NCI-H2171 (cell line): ENCODE measurements around the gene KLK1.
"Not testable (repeated sequence)": the region's sequence is repeated elsewhere in the genome, so short reads cannot be mapped to it uniquely, and the experiment has no call there.

Experiments
- DNase-seq: peaks from one replicate; lab custom pipeline; 2025; lab: John Stamatoyannopoulos, UW

KLK1 gene

GRCh38 chr19:50814883-50815282 is 8.7 kb downstream of the KLK1 start:
- no peak for DNase-seq

- no peak for DNase-seq
Observed at GRCh38 chr19:50812474-50812873, 11.1 kb downstream of the KLK1 start.

DNA sequence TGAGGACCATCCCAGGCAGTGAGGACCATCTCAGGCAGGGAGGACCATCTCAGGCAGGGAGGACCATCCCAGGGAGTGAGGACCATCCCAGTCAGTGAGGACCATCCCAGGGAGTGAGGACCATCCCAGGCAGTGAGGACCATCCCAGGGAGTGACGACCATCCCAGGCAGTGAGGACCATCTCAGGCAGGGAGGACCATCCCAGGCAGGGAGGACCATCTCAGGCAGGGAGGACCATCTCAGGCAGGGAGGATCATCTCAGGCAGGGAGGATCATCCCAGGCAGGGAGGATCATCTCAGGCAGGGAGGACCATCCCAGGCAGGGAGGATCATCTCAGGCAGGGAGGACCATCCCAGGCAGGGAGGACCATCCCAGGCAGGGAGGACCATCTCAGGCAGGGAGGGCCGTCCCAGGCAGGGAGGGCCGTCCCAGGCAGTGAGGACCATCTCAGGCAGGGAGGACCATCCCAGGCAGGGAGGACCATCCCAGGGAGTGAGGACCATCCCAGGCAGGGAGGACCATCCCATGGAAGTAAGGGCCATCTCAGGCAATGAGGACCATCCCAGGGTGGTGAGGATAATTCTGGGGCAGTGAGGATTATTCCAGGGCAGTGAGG is 11.9 kb downstream of the KLK1 start:
- not testable (repeated sequence) for DNase-seq

- DNase-seq, result no peak
Observed at GRCh38 chr19:50808856-50809255, 14.7 kb downstream of the KLK1 start.

DNA sequence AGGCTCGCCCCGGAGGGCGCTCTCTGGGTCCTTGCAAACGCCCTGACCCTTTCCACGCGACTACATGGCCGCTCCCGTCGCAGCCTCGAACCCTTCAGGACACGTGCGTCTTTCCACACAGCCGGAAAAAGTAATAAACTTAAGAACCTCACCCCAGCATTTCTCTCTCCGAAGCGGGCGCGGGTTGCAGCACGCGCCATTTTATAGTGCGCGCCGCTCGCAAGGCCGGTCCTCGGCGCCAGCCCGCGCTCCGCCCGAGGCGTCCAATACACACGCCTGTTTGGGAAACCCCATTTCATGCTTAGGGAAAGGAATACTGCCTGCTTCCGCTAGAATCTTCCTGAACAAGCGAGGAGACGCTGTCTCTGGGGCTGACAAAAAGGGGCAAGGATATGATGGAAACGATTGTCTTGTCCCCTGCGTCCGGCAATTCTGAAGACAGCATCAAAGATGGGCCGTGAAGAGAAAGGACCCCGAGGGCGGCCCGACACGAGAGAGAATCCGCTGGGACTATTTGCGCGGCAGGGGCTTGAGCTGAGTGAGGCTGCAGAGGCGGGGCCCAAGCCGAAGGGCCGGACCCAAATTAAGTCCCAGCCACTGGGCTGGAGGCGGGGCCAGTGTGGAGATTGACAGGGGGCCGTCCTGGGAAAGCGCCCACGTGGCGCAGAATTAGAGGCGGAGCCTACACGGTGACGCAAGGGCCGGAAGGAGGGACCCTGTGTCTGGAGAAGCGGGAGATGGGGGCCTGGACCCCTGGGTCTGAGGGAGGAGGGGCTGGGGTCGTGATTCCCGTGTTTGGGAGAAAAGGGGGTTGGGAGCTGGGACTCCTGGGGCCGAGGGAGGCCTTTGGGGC is 18.9 kb downstream of the KLK1 start:
- peak; percentile 98 for DNase-seq

DNA sequence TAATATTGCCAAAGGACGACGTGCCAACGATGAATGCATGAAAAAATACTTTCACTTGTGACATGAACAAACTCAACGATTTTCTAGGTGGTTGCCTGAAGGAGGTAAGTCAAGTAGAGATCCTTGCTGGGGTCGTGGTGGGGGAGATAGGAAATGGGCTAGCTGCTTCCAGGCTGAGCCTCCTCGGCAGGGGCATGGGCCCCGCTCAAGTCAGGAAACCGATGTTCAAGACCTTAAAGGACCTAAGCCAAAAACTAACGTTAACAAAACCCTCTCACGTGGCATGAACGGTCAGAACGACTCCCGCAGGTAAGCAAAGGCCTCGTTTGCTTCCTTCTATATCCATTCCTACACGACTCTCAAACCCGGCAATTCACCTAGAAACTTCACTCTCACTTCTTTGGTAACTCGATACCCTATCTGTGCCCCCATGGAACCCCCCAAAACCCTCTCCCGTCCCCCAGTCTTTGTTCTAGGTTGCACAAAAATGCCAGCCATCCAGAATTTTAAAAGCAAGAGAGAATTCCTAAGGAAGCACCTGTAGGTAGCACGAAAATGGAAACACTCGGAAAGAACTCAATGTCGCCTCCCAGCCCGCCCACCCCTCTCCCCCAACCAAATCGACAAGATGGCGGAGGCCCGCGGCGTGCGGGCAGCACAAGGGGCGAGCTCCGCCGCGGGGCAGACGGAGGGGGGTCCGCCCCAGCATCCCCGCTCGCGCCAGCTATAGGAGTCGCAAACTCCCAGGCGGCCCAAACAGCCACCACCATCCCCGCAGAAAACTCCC is 19.8 kb downstream of the KLK1 start:
- DNase-seq, result peak; percentile 54

- no peak for DNase-seq
Observed at GRCh38 chr19:50801107-50801506, 22.5 kb downstream of the KLK1 start.

- DNase-seq, result no peak
Observed at GRCh38 chr19:50799547-50799851, 24.1 kb downstream of the KLK1 start.

DNA sequence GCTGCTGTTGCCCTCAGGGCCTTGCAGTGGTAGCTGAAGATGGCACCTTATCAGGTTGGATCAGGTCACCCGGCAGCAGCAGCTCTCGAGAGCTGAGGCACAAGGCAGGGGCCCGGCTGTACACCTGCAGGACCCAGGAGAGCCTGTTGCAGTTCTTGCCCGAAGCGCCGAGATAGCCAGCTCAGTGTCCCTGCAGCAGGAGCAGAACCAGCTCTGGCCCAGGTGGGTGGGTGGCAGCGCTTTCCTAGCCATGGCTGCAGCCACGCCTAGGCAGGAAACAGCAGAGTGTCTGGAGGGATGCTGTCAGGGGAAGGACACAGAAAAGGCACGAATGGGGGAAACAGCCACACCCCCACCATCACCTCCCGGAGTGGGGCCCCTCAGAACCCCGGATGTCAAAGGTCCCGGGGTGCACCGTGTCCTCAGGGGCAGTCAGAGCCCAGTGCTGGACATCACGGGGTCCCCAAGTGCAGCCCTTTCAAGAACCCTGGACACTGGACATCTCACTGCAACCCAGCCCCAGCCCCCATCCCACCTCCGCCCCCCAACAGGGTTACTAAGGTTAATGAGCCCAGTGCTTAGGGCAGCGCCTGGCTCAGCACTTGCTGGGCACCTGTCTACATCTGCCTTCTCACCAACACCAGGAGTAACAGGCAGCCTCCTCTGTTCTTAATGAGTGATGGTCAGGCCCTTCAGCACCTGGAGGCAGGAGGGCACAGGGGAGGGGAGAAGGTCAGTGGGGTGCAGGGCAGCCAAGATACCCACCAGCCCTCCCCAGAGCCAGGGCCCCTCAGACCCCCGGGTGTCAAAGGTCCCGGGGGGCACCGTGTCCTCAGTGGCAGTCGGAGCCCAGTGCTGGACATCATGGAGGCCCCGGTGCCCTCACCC is 24.7 kb downstream of the KLK1 start:
- no peak for DNase-seq

DNA sequence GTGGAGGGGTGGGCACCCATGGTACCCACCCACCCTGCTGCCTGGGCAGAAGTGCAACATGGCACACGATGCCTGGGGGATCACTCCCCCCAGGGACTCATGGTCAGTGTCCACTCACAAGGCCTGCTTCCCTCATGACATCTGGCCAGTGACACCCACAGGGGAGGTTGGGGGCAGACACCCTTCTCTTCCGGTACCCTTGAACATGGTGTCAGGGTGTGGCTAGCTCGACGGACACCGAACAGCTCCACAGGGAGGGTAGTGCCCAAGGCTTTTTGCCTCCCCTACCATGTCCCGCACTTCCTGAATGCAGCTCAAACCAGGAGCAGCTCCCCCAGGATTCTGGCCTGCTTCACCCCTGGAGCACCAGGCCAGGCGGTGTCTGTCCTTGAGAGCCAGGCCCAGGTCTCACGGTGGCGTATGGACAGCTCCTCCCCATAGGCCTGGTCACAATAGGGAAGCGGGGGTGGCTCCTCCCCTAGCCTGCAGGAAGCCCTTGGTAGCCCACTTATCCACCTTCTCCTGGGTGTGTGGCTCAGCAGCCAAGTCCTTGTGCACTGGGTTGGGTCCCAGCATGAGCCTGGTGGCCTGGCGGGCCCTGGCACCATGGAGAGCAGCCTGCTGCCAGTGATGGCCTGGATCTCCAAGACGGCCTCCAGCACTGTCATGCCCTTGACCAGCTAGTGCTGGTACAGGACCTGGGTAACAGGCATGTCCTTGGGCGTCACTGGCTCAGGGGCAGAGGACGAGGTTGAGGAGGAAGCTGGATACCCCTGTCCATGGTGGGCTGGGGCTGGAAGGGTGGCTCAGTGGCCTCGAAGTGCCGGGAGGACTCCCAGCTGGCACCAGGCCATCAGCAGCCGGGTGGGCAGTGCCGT is 25.6 kb downstream of the KLK1 start:
- DNase-seq, result no peak

DNA sequence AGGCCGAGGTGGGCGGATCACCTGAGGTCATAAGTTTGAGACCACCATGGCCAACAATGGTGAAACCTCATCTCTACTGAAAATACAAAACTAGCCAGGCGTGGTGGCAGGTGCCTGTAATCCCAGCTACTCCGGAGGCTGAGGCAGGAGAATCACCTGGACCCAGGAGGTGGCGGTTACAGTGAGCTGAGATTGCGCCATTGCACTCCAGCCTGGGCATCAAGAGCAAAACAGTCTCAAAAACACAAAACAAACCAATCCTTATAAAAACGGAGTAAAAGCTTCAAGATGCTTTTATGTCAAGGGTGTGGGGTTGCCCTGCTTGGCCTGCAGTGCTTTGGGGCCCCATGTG is 26.2 kb downstream of the KLK1 start:
- no peak for DNase-seq

- DNase-seq, result no peak
Observed at GRCh38 chr19:50796634-50797428, 26.8 kb downstream of the KLK1 start.

- DNase-seq, result no peak
Observed at GRCh38 chr19:50796128-50796633, 27.4 kb downstream of the KLK1 start.

GRCh38 chr19:50795664-50796073 is 27.9 kb downstream of the KLK1 start:
- no peak for DNase-seq

DNA sequence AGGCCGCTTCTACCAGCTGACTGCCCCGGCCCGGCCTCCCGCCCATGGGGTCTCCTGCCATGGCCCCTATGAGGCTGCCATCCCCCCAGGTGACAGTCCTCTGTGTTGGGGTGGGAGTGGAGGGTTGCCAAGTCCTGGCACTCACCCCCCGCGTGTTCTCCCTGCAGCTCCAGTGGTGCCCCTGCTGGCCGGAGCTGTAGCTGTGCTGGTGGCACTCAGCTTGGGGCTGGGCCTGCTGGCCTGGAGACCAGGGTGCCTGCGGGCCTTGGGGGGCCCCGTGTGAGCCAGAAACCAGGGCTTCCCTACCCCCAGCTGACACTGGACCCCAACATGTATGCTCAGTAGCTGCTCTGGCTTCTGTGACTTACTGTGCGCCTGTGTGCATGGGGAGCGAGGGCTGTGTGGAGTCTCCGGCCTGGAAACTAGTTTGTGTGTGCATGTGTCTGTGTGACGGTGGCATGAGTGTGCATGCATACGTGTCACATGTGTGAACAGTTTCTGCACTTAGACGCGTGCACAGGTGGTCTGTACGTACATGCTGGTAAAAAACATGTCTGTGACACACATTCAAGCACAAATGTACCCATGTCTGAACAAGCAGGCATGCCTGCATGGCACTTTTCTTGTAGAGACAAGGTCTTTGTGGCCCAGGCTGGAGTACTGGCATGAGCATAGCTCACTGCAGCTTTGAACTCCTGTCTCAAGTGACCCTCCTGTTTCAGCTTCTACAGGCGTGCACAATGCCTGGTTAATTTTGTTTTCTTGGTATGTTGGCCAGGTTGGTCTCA is 28.5 kb downstream of the KLK1 start:
- peak; percentile 47 for DNase-seq

- peak; percentile 76 for DNase-seq
Observed at GRCh38 chr19:50794074-50794875, 29.3 kb downstream of the KLK1 start.

GRCh38 chr19:50793558-50794065 is 30.0 kb downstream of the KLK1 start:
- no peak for DNase-seq
